Measurements from ENCODE around the gene NRGN. TPM values are rescaled to one million over a fixed set of nuclear protein-coding genes. Genes with fewer than 3 reads are reported as not detected.

NRGN gene
- total RNA-seq, 1 experiment from 2014 or later = 2.9 TPM

GRCh38 chr11:124699547-124699946 is 40.2 kb upstream of the NRGN start:
- POLR2A ChIA-PET = no interaction called here
- Mint-ChIP-seq H3K9me3 (peaks cover 21% of the 10 kb centered on the region), H3K27me3 (ENCODE audit: low read depth) (peaks cover 18% of the 10 kb centered on the region), H3K4me1 (peaks cover 14% of the 10 kb centered on the region), H3K27ac (no peak overlapping the region), H3K36me3 (0 out of 2 replicates have a peak, but pooled peaks cover 5% of the 10 kb centered on the region), H3K4me3 (no peak overlapping the region)
- DNase-seq (ENCODE audit: low spot score) (no peak), ATAC-seq (no peak)
- TF ChIP-seq IRF1 (CRISPR knock-in tag; IDR thresholded peaks at IDR 0.05) = no peak
- TF ChIP-seq ZBTB43 (CRISPR knock-in tag; IDR thresholded peaks at IDR 0.05) = no peak
- no peak for TF ChIP-seq ZNF425 (CRISPR knock-in tag; conservative IDR thresholded peaks at IDR 0.05)
- TF ChIP-seq ZNF232 (CRISPR knock-in tag; IDR thresholded peaks at IDR 0.05) = no peak
- no peak for TF ChIP-seq ZNF671 (CRISPR knock-in tag; IDR thresholded peaks at IDR 0.05)
- TF ChIP-seq TP53 (CRISPR knock-in tag; IDR thresholded peaks at IDR 0.05) = no peak
- TF ChIP-seq ERG (CRISPR knock-in tag; IDR thresholded peaks at IDR 0.05) = no peak
- TF ChIP-seq PREB (CRISPR knock-in tag; IDR thresholded peaks at IDR 0.05; ENCODE audit: borderline replicate concordance) = no peak
- CTCF ChIA-PET = interaction anchor here (1.6 kb wide), 1 partner anchor 47 kb away, joined by 9 read pairs; no protein-coding TSS in a partner anchor

- ATAC-seq (no peak), DNase-seq (ENCODE audit: low spot score) (no peak)
- Mint-ChIP-seq H3K4me1 (peaks cover 14% of the 10 kb centered on the region), H3K36me3 (0 out of 2 replicates have a peak, but pooled peaks cover 5% of the 10 kb centered on the region), H3K4me3 (no peak overlapping the region), H3K27ac (no peak overlapping the region), H3K27me3 (ENCODE audit: low read depth) (peaks cover 18% of the 10 kb centered on the region), H3K9me3 (peaks cover 21% of the 10 kb centered on the region)
- POLR2A ChIA-PET = no interaction called here
- CTCF ChIA-PET = interaction anchor here (1.6 kb wide), 1 partner anchor 46 kb away, joined by 9 read pairs; no protein-coding TSS in a partner anchor
- TF ChIP-seq HMGXB4 (CRISPR knock-in tag; IDR thresholded peaks at IDR 0.05) (no peak), ZNF317 (CRISPR knock-in tag; IDR thresholded peaks at IDR 0.05; ENCODE audit: borderline replicate concordance, low read depth) (no peak), NR3C1 (CRISPR knock-in tag; conservative IDR thresholded peaks at IDR 0.05; ENCODE audit: low read depth) (no peak), CREB1 (CRISPR knock-in tag; IDR thresholded peaks at IDR 0.05) (no peak), MLX (CRISPR knock-in tag; IDR thresholded peaks at IDR 0.05) (no peak), CREM (CRISPR knock-in tag; IDR thresholded peaks at IDR 0.05) (no peak), ARID4B (CRISPR knock-in tag; IDR thresholded peaks at IDR 0.05; ENCODE audit: borderline replicate concordance) (no peak), KAT7 (CRISPR knock-in tag; IDR thresholded peaks at IDR 0.05; ENCODE audit: borderline replicate concordance) (no peak), ZNF425 (CRISPR knock-in tag; conservative IDR thresholded peaks at IDR 0.05) (no peak), GTF2I (CRISPR knock-in tag; conservative IDR thresholded peaks at IDR 0.05) (no peak), GABPB1 (CRISPR knock-in tag; IDR thresholded peaks at IDR 0.05) (no peak)
These were observed 39.7 kb upstream of the NRGN start for GRCh38 chr11:124700028-124700427.
